A549 (cell line): Measurements from ENCODE around the gene SETD2.
"Not testable (repeated sequence)": the region's sequence is repeated elsewhere in the genome, so short reads cannot be mapped to it uniquely, and the experiment has no call there.

Experiments used
- CHD2 ChIP-seq: fragments of 150-350 bp; IDR thresholded peaks from 2 replicates; pipeline ENCODE4 v1.6.1; 2014; ENCODE audit warnings: low read length; ENCODE audit not compliant: partially characterized antibody
- MYC ChIP-seq: IDR thresholded peaks from 2 replicates; pipeline ENCODE4 v1.6.1; 2012; ENCODE audit warnings: mild to moderate bottlenecking, inconsistent platforms, low read length, improper control_type of control experiment, borderline replicate concordance
- TF ChIP-seq, protein P1 (sequence below): fragments of >200 bp; sonication (Bioruptor Twin); formaldehyde crosslinking; IDR thresholded peaks from 3 replicates; pipeline ENCODE4 v1.5.1; 2016

DNA sequence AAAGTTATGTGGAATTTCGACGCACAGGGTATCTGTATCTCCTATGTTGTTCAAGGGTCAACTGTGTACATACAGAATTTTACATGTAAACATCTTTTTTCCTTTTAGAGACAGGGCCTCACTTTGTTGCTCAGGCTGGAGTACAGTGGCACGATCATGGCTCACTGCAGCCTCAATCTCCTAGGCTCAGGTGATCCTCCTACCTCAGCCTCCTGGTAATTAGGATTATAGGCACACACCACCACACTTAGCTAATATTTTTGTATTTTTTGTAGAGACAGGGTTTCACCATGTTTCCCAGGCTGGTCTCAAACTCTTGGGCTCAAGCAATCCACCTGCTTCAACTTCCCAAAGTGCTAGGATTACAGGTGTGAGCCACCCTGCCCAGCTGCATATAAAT, 97.7 kb downstream of the SETD2 start:
- not testable (repeated sequence) for TF ChIP-seq CHD2, MYC
- TF ChIP-seq, protein P1, sequence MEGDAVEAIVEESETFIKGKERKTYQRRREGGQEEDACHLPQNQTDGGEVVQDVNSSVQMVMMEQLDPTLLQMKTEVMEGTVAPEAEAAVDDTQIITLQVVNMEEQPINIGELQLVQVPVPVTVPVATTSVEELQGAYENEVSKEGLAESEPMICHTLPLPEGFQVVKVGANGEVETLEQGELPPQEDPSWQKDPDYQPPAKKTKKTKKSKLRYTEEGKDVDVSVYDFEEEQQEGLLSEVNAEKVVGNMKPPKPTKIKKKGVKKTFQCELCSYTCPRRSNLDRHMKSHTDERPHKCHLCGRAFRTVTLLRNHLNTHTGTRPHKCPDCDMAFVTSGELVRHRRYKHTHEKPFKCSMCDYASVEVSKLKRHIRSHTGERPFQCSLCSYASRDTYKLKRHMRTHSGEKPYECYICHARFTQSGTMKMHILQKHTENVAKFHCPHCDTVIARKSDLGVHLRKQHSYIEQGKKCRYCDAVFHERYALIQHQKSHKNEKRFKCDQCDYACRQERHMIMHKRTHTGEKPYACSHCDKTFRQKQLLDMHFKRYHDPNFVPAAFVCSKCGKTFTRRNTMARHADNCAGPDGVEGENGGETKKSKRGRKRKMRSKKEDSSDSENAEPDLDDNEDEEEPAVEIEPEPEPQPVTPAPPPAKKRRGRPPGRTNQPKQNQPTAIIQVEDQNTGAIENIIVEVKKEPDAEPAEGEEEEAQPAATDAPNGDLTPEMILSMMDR, result not testable (repeated sequence)
